Subcutaneous abdominal adipose tissue (tissue), 5 donors: ENCODE results near the gene MMADHC.

Source experiments
- H3K27ac ChIP-seq: one replicate; pipeline ENCODE4 v1.7.0; 2013; ENCODE audit warnings: low read depth, mild to moderate bottlenecking, inconsistent platforms, low read length, moderate library complexity
- H3K27me3 ChIP-seq, 5 donors: one replicate each; pipeline ENCODE4 v1.7.0; 2013; ENCODE audit warnings: low read length in 5 of 5, inconsistent platforms in 1 of 5; ENCODE audit not compliant: control insufficient read depth in 5 of 5, insufficient read depth in 4 of 5
- H3K36me3 ChIP-seq, 5 donors: one replicate each; pipeline ENCODE4 v1.7.0; 2013; ENCODE audit warnings: low read length in 5 of 5; ENCODE audit not compliant: control insufficient read depth in 5 of 5, insufficient read depth in 5 of 5
- H3K4me1 ChIP-seq, 5 donors: one replicate each; pipeline ENCODE4 v1.7.0; 2013; ENCODE audit warnings: low read length in 5 of 5, mild to moderate bottlenecking in 3 of 5, moderate library complexity in 1 of 5; ENCODE audit not compliant: control insufficient read depth in 5 of 5, insufficient read depth in 5 of 5
- H3K4me3 ChIP-seq, 5 donors: one replicate each; pipeline ENCODE4 v1.7.0; 2013; ENCODE audit warnings: low read length in 5 of 5, low read depth in 1 of 5
- H3K9ac ChIP-seq, 5 donors: one replicate each; pipeline ENCODE4 v1.7.0; 2013; ENCODE audit warnings: low read length in 5 of 5, mild to moderate bottlenecking in 4 of 5, moderate library complexity in 3 of 5
- H3K9me3 ChIP-seq, 5 donors: one replicate each; pipeline ENCODE4 v1.7.0; 2013; ENCODE audit warnings: low read length in 5 of 5; ENCODE audit not compliant: control insufficient read depth in 5 of 5
- donor health status: healthy.
- donor health status: healthy.
- donor health status: healthy.
- donor health status: healthy.
- donor health status: healthy.

Gene MMADHC

DNA sequence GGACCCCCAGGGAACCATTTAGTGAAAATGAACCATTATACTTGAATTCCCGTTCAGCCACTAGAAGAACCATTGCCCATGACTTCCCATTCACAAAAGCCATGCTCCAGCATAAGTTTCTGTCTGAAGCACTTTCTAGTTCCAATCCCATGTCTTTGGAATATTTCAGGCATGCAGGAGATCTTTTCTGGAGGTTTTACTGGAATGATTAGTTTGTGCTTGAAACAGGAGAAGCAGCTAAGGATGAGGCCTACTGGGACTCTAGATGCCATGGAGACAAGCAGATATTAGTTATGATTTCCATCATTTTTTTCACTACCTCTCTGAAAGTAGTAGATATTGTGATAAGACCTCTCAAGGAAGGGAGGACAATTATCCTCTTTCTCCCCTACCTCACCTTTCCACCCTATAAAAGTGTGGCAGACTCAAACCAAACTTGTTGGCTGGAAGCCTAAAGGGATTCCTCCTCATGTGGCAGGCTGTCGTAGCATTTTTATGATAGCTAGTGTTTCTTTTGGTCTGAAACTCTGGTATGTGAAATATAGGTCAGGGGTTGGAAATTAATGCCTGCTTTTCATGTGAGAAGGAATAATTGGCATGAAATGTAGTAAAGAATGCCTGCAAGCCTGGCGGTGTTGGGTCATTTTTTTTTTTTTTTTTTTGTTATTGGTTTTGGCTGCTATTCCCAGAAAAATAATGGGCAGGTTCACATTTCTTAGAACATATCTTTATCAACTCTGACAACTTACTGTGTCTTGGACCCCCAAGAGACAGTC is 29.3 kb upstream of the MMADHC start:
- H3K36me3 ChIP-seq, result no peaks in the 10 kb centered on the region
- no peak overlapping the region for H3K9ac ChIP-seq
- H3K4me3 ChIP-seq, result no peak overlapping the region
- no peaks in the 10 kb centered on the region for H3K9me3 ChIP-seq
- H3K27me3 ChIP-seq, result no peaks in the 10 kb centered on the region
- H3K27ac ChIP-seq, result no peak overlapping the region
- H3K4me1 ChIP-seq, result peaks cover 3 to 26% (median 13%) of the 10 kb centered on the region in 5 donors

- Histone ChIP-seq H3K4me3 (no peak overlapping the region), H3K9ac (no peak overlapping the region), H3K4me1 (peaks cover 3 to 26% (median 12%) of the 10 kb centered on the region in 5 donors), H3K27me3 (no peaks in the 10 kb centered on the region), H3K27ac (no peak overlapping the region), H3K9me3 (no peaks in the 10 kb centered on the region), H3K36me3 (no peaks in the 10 kb centered on the region)
These were observed 26.1 kb upstream of the MMADHC start for GRCh38 chr2:149613704-149614103.

- H3K9ac ChIP-seq, result no peak overlapping the region
- H3K36me3 ChIP-seq, result no peaks in the 10 kb centered on the region
- no peaks in the 10 kb centered on the region for H3K27me3 ChIP-seq
- H3K9me3 ChIP-seq, result no peaks in the 10 kb centered on the region
- H3K27ac ChIP-seq, result no peak overlapping the region
- no peak overlapping the region for H3K4me3 ChIP-seq
- peaks cover 3 to 19% (median 12%) of the 10 kb centered on the region in 5 donors for H3K4me1 ChIP-seq
These were observed 24.5 kb upstream of the MMADHC start for GRCh38 chr2:149612122-149612521.

- H3K9me3 ChIP-seq, result no peaks in the 10 kb centered on the region
- H3K27me3 ChIP-seq, result no peaks in the 10 kb centered on the region
- H3K27ac ChIP-seq, result no peak overlapping the region
- H3K36me3 ChIP-seq, result no peaks in the 10 kb centered on the region
- H3K4me1 ChIP-seq, result peaks cover 3 to 13% (median 6%) of the 10 kb centered on the region in 5 donors
- no peak overlapping the region for H3K4me3 ChIP-seq
- H3K9ac ChIP-seq, result no peak overlapping the region
These were observed 23.7 kb upstream of the MMADHC start for GRCh38 chr2:149611100-149611820.

DNA sequence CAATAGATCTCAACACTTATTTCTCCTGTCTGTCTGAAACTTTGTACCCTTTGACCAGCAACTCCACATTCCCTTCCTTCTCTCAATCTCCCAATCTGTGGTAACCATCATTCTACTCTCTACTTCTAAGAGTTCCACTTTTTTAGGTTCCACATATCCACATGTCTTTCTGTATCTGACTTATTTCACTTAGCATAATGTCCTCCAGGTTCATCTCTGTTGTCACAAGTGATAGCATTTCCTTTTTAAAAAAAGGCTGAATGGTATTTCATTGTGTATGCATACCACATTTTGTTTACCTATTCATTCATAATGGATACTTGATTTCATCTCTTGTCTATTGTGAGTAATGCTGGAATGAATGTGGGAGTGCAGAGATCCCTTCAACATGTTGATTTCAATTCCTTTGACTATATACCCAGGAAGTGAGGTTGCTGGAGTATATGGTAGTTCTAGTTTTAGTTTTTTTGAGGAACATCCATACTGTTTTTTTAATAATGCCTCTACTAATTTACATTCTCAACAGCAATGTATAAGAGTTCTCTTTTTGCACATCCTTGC is 18.8 kb upstream of the MMADHC start:
- Histone ChIP-seq H3K36me3 (no peaks in the 10 kb centered on the region), H3K9ac (no peak overlapping the region), H3K27ac (no peak overlapping the region), H3K4me3 (no peak overlapping the region), H3K27me3 (no peaks in the 10 kb centered on the region), H3K9me3 (peaks cover 0 to 3% (median 0%) of the 10 kb centered on the region in 5 donors), H3K4me1 (peaks cover 0 to under 1% (median 0%) of the 10 kb centered on the region in 5 donors)

GRCh38 chr2:149603248-149603647 is 15.7 kb upstream of the MMADHC start:
- Histone ChIP-seq H3K27me3 (no peaks in the 10 kb centered on the region), H3K9me3 (peaks cover 0 to 4% (median 0%) of the 10 kb centered on the region in 5 donors), H3K4me1 (no peaks in the 10 kb centered on the region), H3K9ac (no peak overlapping the region), H3K27ac (no peak overlapping the region), H3K36me3 (no peaks in the 10 kb centered on the region), H3K4me3 (no peak overlapping the region)

DNA sequence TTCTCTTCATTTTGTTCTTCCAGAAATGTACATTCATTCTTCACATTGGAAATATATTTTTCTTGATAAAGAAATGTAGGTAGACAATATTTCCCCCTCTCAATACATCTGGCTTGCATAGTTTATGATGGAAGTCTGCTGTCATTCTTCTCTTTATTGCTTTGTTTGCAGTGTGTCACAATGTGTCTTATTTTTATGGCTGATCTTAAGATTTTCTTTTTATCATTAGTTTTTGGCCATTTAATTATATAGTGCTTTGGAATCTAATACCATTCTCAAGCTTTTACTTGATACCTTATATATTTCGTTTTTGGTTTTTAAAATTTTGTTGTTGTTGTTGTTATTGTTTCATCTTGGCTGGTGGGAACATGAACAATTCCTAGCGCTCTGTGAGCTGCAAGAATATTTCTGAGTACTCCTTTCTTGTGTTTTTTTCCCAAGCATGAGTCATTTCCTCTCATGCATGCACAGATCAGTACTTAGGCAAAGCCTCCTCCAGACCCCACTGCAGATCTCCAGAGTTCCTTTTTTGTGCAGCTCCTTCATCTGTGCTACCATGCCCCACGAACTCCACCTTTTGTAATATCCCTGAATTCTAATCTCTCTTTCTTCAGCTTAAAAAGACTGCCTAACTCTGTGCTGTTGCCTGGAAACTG is 13.7 kb upstream of the MMADHC start:
- Histone ChIP-seq H3K4me1 (peaks cover 0 to 11% (median 8%) of the 10 kb centered on the region in 5 donors), H3K36me3 (no peaks in the 10 kb centered on the region), H3K27ac (no peak overlapping the region), H3K9ac (no peak overlapping the region), H3K4me3 (no peak overlapping the region), H3K27me3 (no peaks in the 10 kb centered on the region), H3K9me3 (peaks cover 0 to 4% (median 0%) of the 10 kb centered on the region in 5 donors)

- peaks cover 0 to 11% (median 8%) of the 10 kb centered on the region in 5 donors for H3K4me1 ChIP-seq
- no peak overlapping the region for H3K9ac ChIP-seq
- H3K9me3 ChIP-seq, result peaks cover 0 to 4% (median 0%) of the 10 kb centered on the region in 5 donors
- H3K4me3 ChIP-seq, result peak overlapping the region in 4 of 5 donors; percentile 21 to 51 (median 30)
- H3K27me3 ChIP-seq, result no peaks in the 10 kb centered on the region
- peaks cover 0 to 6% (median 0%) of the 10 kb centered on the region in 5 donors for H3K36me3 ChIP-seq
- no peak overlapping the region for H3K27ac ChIP-seq
These were observed 10.2 kb upstream of the MMADHC start for GRCh38 chr2:149597668-149598326.

- peak overlapping the region in 1 of 5 donors; percentile 33 for H3K4me3 ChIP-seq
- H3K9me3 ChIP-seq, result peaks cover 0 to 4% (median 0%) of the 10 kb centered on the region in 5 donors
- H3K36me3 ChIP-seq, result peaks cover 0 to 6% (median 0%) of the 10 kb centered on the region in 5 donors
- peaks cover 0 to 11% (median 8%) of the 10 kb centered on the region in 5 donors for H3K4me1 ChIP-seq
- H3K27me3 ChIP-seq, result no peaks in the 10 kb centered on the region
- no peak overlapping the region for H3K9ac ChIP-seq
- H3K27ac ChIP-seq, result no peak overlapping the region
These were observed 9.6 kb upstream of the MMADHC start for GRCh38 chr2:149597050-149597667.
